B cell (primary cell): ENCODE results near the gene ALG6. TPM values are rescaled to one million over a fixed set of nuclear protein-coding genes. Genes with fewer than 3 reads are reported as not detected.

Source experiments
- ATAC-seq: fragments of 200-7000 bp; cut with Tn5 transposase; one replicate; pipeline ENCODE4 v1.10.0; 2021; ENCODE audit warnings: low read depth, mild to moderate bottlenecking, moderate number of reproducible peaks, moderate library complexity
- CTCF ChIA-PET: fragments of 350-600 bp; sonication (Branson Sonifier 250); formaldehyde crosslinking; loops from one replicate; lab custom pipeline; 2021; ENCODE audit warnings: antibody characterized with exemption, inconsistent platforms; lab: Charles Lee
- POLR2A ChIA-PET: fragments of 350-600 bp; sonication (Branson Sonifier 250); formaldehyde crosslinking; loops from one replicate; lab custom pipeline; 2021; ENCODE audit warnings: antibody characterized with exemption; lab: Charles Lee
- DNase-seq: peaks from one replicate; pipeline ENCODE4 v3.0.0; 2013
- H2AFZ ChIP-seq: 2 replicates; pipeline ENCODE4 v1.6.1; 2012; ENCODE audit warnings: mild to moderate bottlenecking, low read depth, low read length; ENCODE audit not compliant: insufficient read depth, poor library complexity, severe bottlenecking
- H3K27ac ChIP-seq, 2 donors: 1 replicate in 1 of 2; 2 replicates in 1 of 2; pipeline ENCODE4 v1.5.1; 2012 to 2013; ENCODE audit warnings: low read length in 2 of 2, mild to moderate bottlenecking in 2 of 2, moderate library complexity in 1 of 2
- H3K27me3 ChIP-seq, 4 experiments: fragments of 200-600 bp in 1 of 4; sonication (generic) in 1 of 4; replicated peaks in 1 of 4; 1 replicate in 2 of 4; 2 replicates in 2 of 4; pipeline versions ENCODE4 v1.6.1 to v1.7.0; 2013 to 2016; ENCODE audit warnings: low read length in 3 of 4, mild to moderate bottlenecking in 2 of 4, mixed read lengths in 1 of 4, moderate library complexity in 1 of 4; ENCODE audit not compliant: insufficient read depth in 4 of 4, control insufficient read depth in 3 of 4; ENCODE audit errors: control extremely low read depth in 1 of 4
- H3K36me3 ChIP-seq, 2 experiments: replicated peaks in 1 of 2; 1 replicate in 1 of 2; 2 replicates in 1 of 2; pipeline versions ENCODE4 v1.6.1 to v1.7.1; 2013; ENCODE audit warnings: low read length in 1 of 2; ENCODE audit not compliant: insufficient read depth in 2 of 2, control insufficient read depth in 1 of 2; ENCODE audit errors: control extremely low read depth in 1 of 2, extremely low read depth in 1 of 2
- H3K4me1 ChIP-seq, 2 donors: fragments of 200-600 bp in 1 of 2; sonication (generic) in 1 of 2; 1 replicate in 1 of 2; 2 replicates in 1 of 2; pipeline versions ENCODE4 v1.5.1 to v1.6.1; 2013 to 2017; ENCODE audit warnings: low read length in 2 of 2; ENCODE audit not compliant: control insufficient read depth in 2 of 2, insufficient read depth in 2 of 2
- H3K4me2 ChIP-seq: replicated peaks from 2 replicates; pipeline ENCODE3; 2012; ENCODE audit warnings: mild to moderate bottlenecking, low read depth, low read length; ENCODE audit not compliant: poor library complexity, severe bottlenecking
- H3K4me3 ChIP-seq, 5 experiments: fragments of 200-600 bp in 1 of 5; sonication (generic) in 1 of 5; 1 replicate in 3 of 5; 2 replicates in 2 of 5; pipeline versions ENCODE4 v1.5.1 to v1.7.0; 2011 to 2016; ENCODE audit warnings: low read length in 4 of 5, mild to moderate bottlenecking in 4 of 5, low read depth in 2 of 5, control low read depth in 1 of 5, moderate library complexity in 1 of 5; ENCODE audit not compliant: insufficient read depth in 1 of 5; ENCODE audit errors: control extremely low read depth in 1 of 5, extremely low read depth in 1 of 5
- H3K79me2 ChIP-seq: fragments of 200-600 bp; sonication (generic); one replicate; pipeline ENCODE4 v1.6.0; 2016; ENCODE audit warnings: low read length; ENCODE audit not compliant: control insufficient read depth, insufficient read depth
- H3K9ac ChIP-seq: fragments of 200-600 bp; sonication (generic); 2 replicates; pipeline ENCODE4 v1.6.1; 2017; ENCODE audit warnings: mild to moderate bottlenecking, low read length, moderate library complexity
- H3K9me3 ChIP-seq, 3 donors: one replicate each; pipeline versions ENCODE4 v1.6.1 to v1.7.1; 2013; ENCODE audit warnings: low read length in 2 of 3; ENCODE audit not compliant: control insufficient read depth in 2 of 3, insufficient read depth in 1 of 3; ENCODE audit errors: control extremely low read depth in 1 of 3
- H4K20me1 ChIP-seq: 2 replicates; pipeline ENCODE4 v1.6.0; 2012; ENCODE audit warnings: mild to moderate bottlenecking, low read length; ENCODE audit not compliant: insufficient read depth, control insufficient read depth, poor library complexity, severe bottlenecking
- H3K27ac Mint-ChIP-seq: one replicate; pipeline ENCODE4 v1.8.0; 2021; ENCODE audit warnings: mixed read lengths
- H3K27me3 Mint-ChIP-seq: one replicate; pipeline ENCODE4 v1.8.0; 2021; ENCODE audit warnings: mixed read lengths
- H3K4me1 Mint-ChIP-seq: one replicate; pipeline ENCODE4 v1.8.0; 2021; ENCODE audit warnings: mixed read lengths
- H3K4me3 Mint-ChIP-seq: one replicate; pipeline ENCODE4 v1.8.0; 2021; ENCODE audit warnings: mixed read lengths
- H3K9me3 Mint-ChIP-seq: one replicate; pipeline ENCODE4 v1.8.0; 2022; ENCODE audit warnings: mixed read lengths; ENCODE audit not compliant: insufficient read depth
- CTCF ChIP-seq: fragments of 200-600 bp; IDR thresholded peaks from one replicate; pipeline ENCODE4 v1.8.0; 2022; ENCODE audit warnings: antibody characterized with exemption, mild to moderate bottlenecking
- EZH2 ChIP-seq: IDR thresholded peaks from 2 replicates; pipeline ENCODE4 v1.6.1; 2012; ENCODE audit warnings: borderline replicate concordance, low read depth, mild to moderate bottlenecking, moderate library complexity, low read length; ENCODE audit not compliant: insufficient read depth, poor library complexity, severe bottlenecking
- WGBS: methylation state at CpG from one replicate; pipeline ENCODE4 v1.1.5; 2013; ENCODE audit warnings: missing lambda C conversion rate; ENCODE audit not compliant: insufficient coverage; 5-methylcytosine and 5-hydroxymethylcytosine counted together
- intact Hi-C: fragments of 100-400 bp; cut with micrococcal nuclease; formaldehyde crosslinking; loops from one replicate; pipeline ENCODE4 v1.10.0; 2022
- polyA plus RNA-seq: library from polyadenylated mRNA; depleted of rRNA; stranded (reverse); fragments of >200 nt; gene quantifications from 2 replicates; pipeline ENCODE4 v1.2.3, GENCODE V29; 2012
- total RNA-seq, 2 donors: library from RNA; stranded (reverse); fragments of 120-200 nt in 1 of 2; gene quantifications; 1 replicate in 1 of 2; 2 replicates in 1 of 2; pipeline versions ENCODE4 v1.2.3 to v1.2.4, GENCODE V29; 2013 to 2022

The ALG6 gene
- total and polyA plus RNA-seq, 2 donors (not counting 1 experiment from before 2014, with no cell fraction given), result 9.7 to 31.4 TPM

- Histone ChIP-seq H3K4me1 (no peaks in the 10 kb centered on the region), H3K27me3 (no peaks in the 10 kb centered on the region), H3K4me2 (no peak overlapping the region), H3K4me3 (no peak overlapping the region), H4K20me1 (no peaks in the 10 kb centered on the region), H3K9ac (no peak overlapping the region), H2AFZ (no peak overlapping the region), H3K9me3 (no peaks in the 10 kb centered on the region), H3K79me2 (no peaks in the 10 kb centered on the region), H3K27ac (no peak overlapping the region), H3K36me3 (peaks cover 21 to 22% of the 10 kb centered on the region in 2 experiments)
- ChIA-PET CTCF (no interaction called here), POLR2A (no interaction called here)
- Mint-ChIP-seq H3K4me1 (no peaks in the 10 kb centered on the region), H3K27ac (no peak overlapping the region), H3K4me3 (no peak overlapping the region), H3K9me3 (no peaks in the 10 kb centered on the region), H3K27me3 (no peaks in the 10 kb centered on the region)
- intact Hi-C loops, result no loop called here
- ATAC-seq (no peak), DNase-seq (no peak)
- no peak for TF ChIP-seq EZH2
- no peak for TF ChIP-seq CTCF
- WGBS, result no CpG with 5 or more reads among the region's 4 CpGs
Observed at GRCh38 chr1:63401945-63402344, 34.5 kb downstream of the ALG6 start.

GRCh38 chr1:63403386-63403785 lies 36.0 kb downstream of the ALG6 start:
- no peaks in the 10 kb centered on the region for H4K20me1 ChIP-seq
- Mint-ChIP-seq H3K4me1 (no peaks in the 10 kb centered on the region), H3K27me3 (no peaks in the 10 kb centered on the region), H3K9me3 (no peaks in the 10 kb centered on the region), H3K4me3 (no peak overlapping the region), H3K27ac (no peak overlapping the region)
- no peak overlapping the region for H3K9ac ChIP-seq
- ChIA-PET POLR2A (no interaction called here), CTCF (no interaction called here)
- H3K36me3 ChIP-seq, result peaks cover 19 to 21% of the 10 kb centered on the region in 2 experiments
- no peaks in the 10 kb centered on the region for H3K9me3 ChIP-seq
- H2AFZ ChIP-seq, result no peak overlapping the region
- DNase-seq (no peak), ATAC-seq (no peak)
- no peak overlapping the region for H3K4me2 ChIP-seq
- intact Hi-C loops, result no loop called here
- no peak overlapping the region for H3K27ac ChIP-seq
- H3K4me1 ChIP-seq, result no peaks in the 10 kb centered on the region
- H3K27me3 ChIP-seq, result no peaks in the 10 kb centered on the region
- no peak overlapping the region for H3K4me3 ChIP-seq
- no peaks in the 10 kb centered on the region for H3K79me2 ChIP-seq
- no CpG with 5 or more reads among the region's 3 CpGs for WGBS
- TF ChIP-seq CTCF, result no peak
- no peak for TF ChIP-seq EZH2
